ENCODE measurements around the gene CACTIN.

The CACTIN gene

GRCh38 chr19:3623716-3624115 is 2.9 kb downstream of the CACTIN start:
- H3K36me3 Mint-ChIP-seq (ENCODE audit: insufficient read depth) = peaks cover 20% of the 10 kb centered on the region
- H3K4me3 Mint-ChIP-seq = no peak overlapping the region

GRCh38 chr19:3622224-3622623 is 4.4 kb downstream of the CACTIN start:
- Mint-ChIP-seq H3K27ac (ENCODE audit: low read depth) (no peak overlapping the region), H3K4me3 (no peak overlapping the region), H3K9me3 (no peaks in the 10 kb centered on the region), H3K4me1 (peaks cover 28% of the 10 kb centered on the region), H3K27me3 (no peaks in the 10 kb centered on the region), H3K36me3 (ENCODE audit: insufficient read depth) (peaks cover 22% of the 10 kb centered on the region)
- DNase-seq (ENCODE audit: low spot score in 2 of 2) (no peak), ATAC-seq (replicated peaks; ENCODE audit: extremely low read depth, poor library complexity, severe bottlenecking) (no peak)

More at GRCh38 chr19:3623716-3624115, 2.9 kb downstream of the CACTIN start:
- Mint-ChIP-seq H3K27ac (ENCODE audit: low read depth) (no peak overlapping the region), H3K4me1 (peaks cover 29% of the 10 kb centered on the region), H3K27me3 (no peaks in the 10 kb centered on the region), H3K9me3 (no peaks in the 10 kb centered on the region)
- no peak for ATAC-seq (replicated peaks; ENCODE audit: extremely low read depth, poor library complexity, severe bottlenecking)
- no peak for DNase-seq (ENCODE audit: low spot score in 2 of 2)

- H3K4me1 Mint-ChIP-seq = peaks cover 23% of the 10 kb centered on the region
- ATAC-seq (replicated peaks; ENCODE audit: extremely low read depth, poor library complexity, severe bottlenecking) (no peak), DNase-seq (ENCODE audit: low spot score in 2 of 2) (no peak)
- H3K27ac Mint-ChIP-seq (ENCODE audit: low read depth) = no peak overlapping the region
- H3K36me3 Mint-ChIP-seq (ENCODE audit: insufficient read depth) = peaks cover 22% of the 10 kb centered on the region
- H3K4me3 Mint-ChIP-seq = no peak overlapping the region
- H3K27me3 Mint-ChIP-seq = no peaks in the 10 kb centered on the region
- no peaks in the 10 kb centered on the region for H3K9me3 Mint-ChIP-seq
These were observed 4.9 kb downstream of the CACTIN start for GRCh38 chr19:3621689-3622088.

GRCh38 chr19:3620817-3621547 is 5.6 kb downstream of the CACTIN start:
- Mint-ChIP-seq H3K4me3 (no peak overlapping the region), H3K27me3 (no peaks in the 10 kb centered on the region), H3K36me3 (ENCODE audit: insufficient read depth) (peaks cover 18% of the 10 kb centered on the region), H3K9me3 (no peaks in the 10 kb centered on the region), H3K4me1 (peaks cover 16% of the 10 kb centered on the region), H3K27ac (ENCODE audit: low read depth) (no peak overlapping the region)
- no peak for DNase-seq (ENCODE audit: low spot score in 2 of 2)
- ATAC-seq (replicated peaks; ENCODE audit: extremely low read depth, poor library complexity, severe bottlenecking) = no peak

- DNase-seq (ENCODE audit: low spot score in 2 of 2) (no peak), ATAC-seq (replicated peaks; ENCODE audit: extremely low read depth, poor library complexity, severe bottlenecking) (no peak)
- H3K27ac Mint-ChIP-seq (ENCODE audit: low read depth) = no peak overlapping the region
- H3K36me3 Mint-ChIP-seq (ENCODE audit: insufficient read depth) = peaks cover 15% of the 10 kb centered on the region
- peaks cover 13% of the 10 kb centered on the region for H3K4me1 Mint-ChIP-seq
- no peaks in the 10 kb centered on the region for H3K27me3 Mint-ChIP-seq
- H3K9me3 Mint-ChIP-seq = no peaks in the 10 kb centered on the region
- no peak overlapping the region for H3K4me3 Mint-ChIP-seq
These were observed 6.3 kb downstream of the CACTIN start for GRCh38 chr19:3620145-3620816.

- Mint-ChIP-seq H3K36me3 (ENCODE audit: insufficient read depth) (peaks cover 14% of the 10 kb centered on the region), H3K4me3 (no peak overlapping the region), H3K4me1 (peaks cover 13% of the 10 kb centered on the region), H3K27me3 (no peaks in the 10 kb centered on the region), H3K27ac (ENCODE audit: low read depth) (no peak overlapping the region), H3K9me3 (no peaks in the 10 kb centered on the region)
- DNase-seq (ENCODE audit: low spot score in 2 of 2) (no peak), ATAC-seq (replicated peaks; ENCODE audit: extremely low read depth, poor library complexity, severe bottlenecking) (no peak)
These were observed 7.0 kb downstream of the CACTIN start for GRCh38 chr19:3619631-3620012.

- no peaks in the 10 kb centered on the region for H3K9me3 Mint-ChIP-seq
- no peak for ATAC-seq (replicated peaks; ENCODE audit: extremely low read depth, poor library complexity, severe bottlenecking)
- H3K27ac Mint-ChIP-seq (ENCODE audit: low read depth) = no peak overlapping the region
- DNase-seq (ENCODE audit: low spot score in 2 of 2) = no peak
- H3K4me3 Mint-ChIP-seq = no peak overlapping the region
- H3K27me3 Mint-ChIP-seq = no peaks in the 10 kb centered on the region
- peaks cover 7% of the 10 kb centered on the region for H3K4me1 Mint-ChIP-seq
- H3K36me3 Mint-ChIP-seq (ENCODE audit: insufficient read depth) = peaks cover 14% of the 10 kb centered on the region
These were observed 7.6 kb downstream of the CACTIN start for GRCh38 chr19:3618811-3619630.

GRCh38 chr19:3618144-3618810 is 8.3 kb downstream of the CACTIN start:
- no peak overlapping the region for H3K4me3 Mint-ChIP-seq
- peak in 1 of 2 donors; percentile 40 for DNase-seq (ENCODE audit: low spot score in 2 of 2)
- H3K27ac Mint-ChIP-seq (ENCODE audit: low read depth) = no peak overlapping the region
- ATAC-seq (replicated peaks; ENCODE audit: extremely low read depth, poor library complexity, severe bottlenecking) = no peak
- peaks cover 6% of the 10 kb centered on the region for H3K4me1 Mint-ChIP-seq
- no peaks in the 10 kb centered on the region for H3K9me3 Mint-ChIP-seq
- peaks cover 11% of the 10 kb centered on the region for H3K36me3 Mint-ChIP-seq (ENCODE audit: insufficient read depth)
- no peaks in the 10 kb centered on the region for H3K27me3 Mint-ChIP-seq

GRCh38 chr19:3617463-3617862 is 9.1 kb downstream of the CACTIN start:
- ATAC-seq (replicated peaks; ENCODE audit: extremely low read depth, poor library complexity, severe bottlenecking) (no peak), DNase-seq (ENCODE audit: low spot score in 2 of 2) (no peak)
- peaks cover 5% of the 10 kb centered on the region for H3K4me1 Mint-ChIP-seq
- H3K9me3 Mint-ChIP-seq = no peaks in the 10 kb centered on the region
- no peaks in the 10 kb centered on the region for H3K27me3 Mint-ChIP-seq
- no peak overlapping the region for H3K27ac Mint-ChIP-seq (ENCODE audit: low read depth)
- H3K36me3 Mint-ChIP-seq (ENCODE audit: insufficient read depth) = peaks cover 6% of the 10 kb centered on the region
- no peak overlapping the region for H3K4me3 Mint-ChIP-seq

- peaks cover 9% of the 10 kb centered on the region for H3K36me3 Mint-ChIP-seq (ENCODE audit: insufficient read depth)
- no peak overlapping the region for H3K4me3 Mint-ChIP-seq
- no peaks in the 10 kb centered on the region for H3K4me1 Mint-ChIP-seq
- H3K27me3 Mint-ChIP-seq = no peaks in the 10 kb centered on the region
- no peaks in the 10 kb centered on the region for H3K9me3 Mint-ChIP-seq
- H3K27ac Mint-ChIP-seq (ENCODE audit: low read depth) = no peak overlapping the region
- ATAC-seq (replicated peaks; ENCODE audit: extremely low read depth, poor library complexity, severe bottlenecking) = no peak
- DNase-seq (ENCODE audit: low spot score in 2 of 2) = no peak
These were observed 11.0 kb downstream of the CACTIN start for GRCh38 chr19:3615524-3616135.

GRCh38 chr19:3614858-3615505 is 11.6 kb downstream of the CACTIN start:
- DNase-seq (ENCODE audit: low spot score in 2 of 2) (no peak), ATAC-seq (replicated peaks; ENCODE audit: extremely low read depth, poor library complexity, severe bottlenecking) (no peak)
- Mint-ChIP-seq H3K9me3 (no peaks in the 10 kb centered on the region), H3K4me1 (no peaks in the 10 kb centered on the region), H3K27me3 (no peaks in the 10 kb centered on the region), H3K27ac (ENCODE audit: low read depth) (no peak overlapping the region), H3K4me3 (no peak overlapping the region), H3K36me3 (ENCODE audit: insufficient read depth) (peaks cover 9% of the 10 kb centered on the region)
